Upper lobe of left lung (tissue), 6 donors: ENCODE results near the gene HSDL1. TPM values are rescaled to one million over a fixed set of nuclear protein-coding genes. Genes with fewer than 3 reads are reported as not detected.

Source experiments
- ATAC-seq, 2 donors: fragments of 200-7000 bp; cut with Tn5 transposase; one replicate each; pipeline ENCODE4 v1.9.1; 2022; ENCODE audit warnings: mild to moderate bottlenecking in 2 of 2, moderate library complexity in 2 of 2; ENCODE audit not compliant: low FRiP score in 2 of 2
- DNase-seq, 2 donors: peaks; one replicate each; pipeline ENCODE4 v3.0.0-alpha.2; 2019 to 2020
- H3K27ac ChIP-seq, 4 donors: fragments of 200-600 bp; sonication (generic); one replicate each; pipeline ENCODE4 v1.5.1; 2016 to 2019
- H3K27me3 ChIP-seq, 4 donors: fragments of 200-600 bp; sonication (generic); one replicate each; pipeline ENCODE4 v1.5.1; 2017 to 2019
- H3K36me3 ChIP-seq, 4 donors: fragments of 200-600 bp; sonication (generic); one replicate each; pipeline ENCODE4 v1.5.1; 2016 to 2019
- H3K4me1 ChIP-seq, 4 donors: fragments of 200-600 bp; sonication (generic); one replicate each; pipeline ENCODE4 v1.5.1; 2018 to 2019
- H3K4me3 ChIP-seq, 4 donors: fragments of 200-600 bp; sonication (generic); one replicate each; pipeline ENCODE4 v1.5.1; 2017 to 2019; ENCODE audit warnings: mild to moderate bottlenecking in 2 of 4, moderate library complexity in 1 of 4
- H3K9me3 ChIP-seq, 4 donors: fragments of 200-600 bp; sonication (generic); one replicate each; pipeline ENCODE4 v1.5.1; 2018 to 2019
- CTCF ChIP-seq, 6 experiments: fragments of 450-650 bp in 4 of 6; fragments of 200-600 bp in 2 of 6; sonication (generic) in 2 of 6; IDR thresholded peaks; one replicate each; pipeline ENCODE4 v1.5.1; 2016 to 2019; ENCODE audit warnings: antibody characterized with exemption in 6 of 6
- EP300 ChIP-seq, 4 donors: sonication (generic); formaldehyde crosslinking; IDR thresholded peaks; one replicate each; pipeline ENCODE4 v1.5.1; 2017; ENCODE audit warnings: antibody characterized with exemption in 4 of 4, control low read depth in 2 of 4
- POLR2A ChIP-seq, 4 donors: fragments of 450-650 bp; IDR thresholded peaks; one replicate each; pipeline ENCODE4 v1.5.1; 2016 to 2017; ENCODE audit warnings: antibody characterized with exemption in 4 of 4, mild to moderate bottlenecking in 2 of 4
- POLR2AphosphoS5 ChIP-seq, 2 donors: sonication (generic); formaldehyde crosslinking; IDR thresholded peaks; one replicate each; pipeline ENCODE4 v1.5.1; 2017; ENCODE audit warnings: antibody characterized with exemption in 2 of 2
- WGBS, 2 donors: methylation state at CpG; one replicate each; pipeline ENCODE4 v1.1.5; 2017 to 2018; 5-methylcytosine and 5-hydroxymethylcytosine counted together
- total RNA-seq, 6 donors: library from RNA; depleted of rRNA in 4 of 6; stranded (reverse); fragments of >200 nt in 4 of 6; gene quantifications; one replicate each; pipeline versions ENCODE4 v1.1.0 to v1.2.1, GENCODE V29; 2016 to 2021
- donor health status: DM: no; HTN: no; CAD: no; lungs with moderate emphysema.
- donor health status: DM: no; HTN: yes; CAD: no; lungs with severe emphysema.

The HSDL1 gene
- total RNA-seq: 10 to 100 TPM in 5 of 6 donors, 1 to 10 TPM in 1; 7.2 to 25.7 (median 19.0) TPM

GRCh38 chr16:84144859-84145639, at the start of gene HSDL1, which contains the start of gene DNAAF1:
Gene HSDL1, minus strand, starts transcription at chr16:84145177. Its CDS starts 13,856 bp downstream, at chr16:84131321.
Gene DNAAF1, plus strand, starts transcription at chr16:84145308. Its CDS starts 133 bp downstream, at chr16:84145441.
- Histone ChIP-seq H3K27me3 (no peaks in the 10 kb centered on the region), H3K36me3 (no peaks in the 10 kb centered on the region), H3K4me1 (peaks cover 6 to 21% (median 11%) of the 10 kb centered on the region in 4 donors), H3K4me3 (peak within 1 kb of the TSS; percentile 83 to 100 (median 94)), H3K9me3 (no peaks in the 10 kb centered on the region), H3K27ac (peak within 1 kb of the TSS; percentile 65 to 89 (median 80))
- WGBS, 2 donors: 1% methylated on average over 33 to 46 of the region's 89 CpGs
- ATAC-seq (peak; percentile 91 to 98), DNase-seq (peak; percentile 93 to 100)
- TF ChIP-seq CTCF (IDR thresholded peaks at IDR 0.05) (peak in 1 of 6 experiments; percentile 32), POLR2A (IDR thresholded peaks at IDR 0.05) (peak in 2 of 4 donors; percentile 45 to 79), EP300 (IDR thresholded peaks at IDR 0.05) (no peak), POLR2AphosphoS5 (IDR thresholded peaks at IDR 0.05) (peak in 1 of 2 donors; percentile 48)

GRCh38 chr16:84194018-84194417, 49.0 kb upstream of the HSDL1 start:
- no peaks in the 10 kb centered on the region for H3K4me1 ChIP-seq
- TF ChIP-seq POLR2AphosphoS5 (IDR thresholded peaks at IDR 0.05) (no peak), EP300 (IDR thresholded peaks at IDR 0.05) (no peak)
- no peak overlapping the region for H3K4me3 ChIP-seq
- ATAC-seq (no peak), DNase-seq (no peak)
- H3K27ac ChIP-seq: no peak overlapping the region
- no peaks in the 10 kb centered on the region for H3K9me3 ChIP-seq
- no peaks in the 10 kb centered on the region for H3K27me3 ChIP-seq
- 80 to 87% methylated on average over 11 of the region's 11 CpGs for WGBS, 2 donors
- no peaks in the 10 kb centered on the region for H3K36me3 ChIP-seq

- Histone ChIP-seq H3K27me3 (no peaks in the 10 kb centered on the region), H3K36me3 (no peaks in the 10 kb centered on the region), H3K9me3 (no peaks in the 10 kb centered on the region), H3K4me1 (no peaks in the 10 kb centered on the region), H3K4me3 (no peak overlapping the region), H3K27ac (no peak overlapping the region)
- WGBS, 2 donors: 77 to 85% methylated on average over 7 of the region's 7 CpGs
- no peak for ATAC-seq
- TF ChIP-seq CTCF (IDR thresholded peaks at IDR 0.05) (no peak), POLR2AphosphoS5 (IDR thresholded peaks at IDR 0.05) (no peak), POLR2A (IDR thresholded peaks at IDR 0.05) (no peak), EP300 (IDR thresholded peaks at IDR 0.05) (no peak)
- DNase-seq: no peak
Measured at GRCh38 chr16:84193480-84193879, 48.5 kb upstream of the HSDL1 start.

- Histone ChIP-seq H3K4me1 (peaks cover 0 to 6% (median 0%) of the 10 kb centered on the region in 4 donors), H3K9me3 (no peaks in the 10 kb centered on the region), H3K36me3 (no peaks in the 10 kb centered on the region), H3K27me3 (no peaks in the 10 kb centered on the region), H3K4me3 (no peak overlapping the region), H3K27ac (no peak overlapping the region)
- DNase-seq (no peak), ATAC-seq (no peak)
- WGBS, 2 donors: 90 to 100% methylated on average over 3 to 11 of the region's 16 CpGs
- no peak for TF ChIP-seq CTCF (IDR thresholded peaks at IDR 0.05)
- TF ChIP-seq POLR2A (IDR thresholded peaks at IDR 0.05): no peak
- no peak for TF ChIP-seq EP300 (IDR thresholded peaks at IDR 0.05)
- no peak for TF ChIP-seq POLR2AphosphoS5 (IDR thresholded peaks at IDR 0.05)
Measured at GRCh38 chr16:84191466-84191865, 46.5 kb upstream of the HSDL1 start.

- 90 to 94% methylated on average over 24 to 34 of the region's 47 CpGs for WGBS, 2 donors
- TF ChIP-seq POLR2A (IDR thresholded peaks at IDR 0.05): no peak
- TF ChIP-seq CTCF (IDR thresholded peaks at IDR 0.05): no peak
- no peak for TF ChIP-seq EP300 (IDR thresholded peaks at IDR 0.05)
- no peak for TF ChIP-seq POLR2AphosphoS5 (IDR thresholded peaks at IDR 0.05)
- Histone ChIP-seq H3K4me3 (no peak within 1 kb of the TSS), H3K27ac (no peak within 1 kb of the TSS), H3K36me3 (no peaks in the 10 kb centered on the region), H3K4me1 (peaks cover 3 to 12% (median 4%) of the 10 kb centered on the region in 4 donors), H3K9me3 (no peaks in the 10 kb centered on the region), H3K27me3 (no peaks in the 10 kb centered on the region)
- peak in 1 of 2 donors; percentile 76 for DNase-seq
- no peak for ATAC-seq
Measured at GRCh38 chr16:84190731-84191388, 45.9 kb upstream of the HSDL1 start, which contains the start of gene ADAD2. Gene ADAD2, plus strand, starts transcription at chr16:84191157. Its CDS starts 74 bp downstream, at chr16:84191231.
